ACC112 (cell line): ENCODE data around the gene ERGIC1.
"Not testable (repeated sequence)": the region's sequence is repeated elsewhere in the genome, so short reads cannot be mapped to it uniquely, and the experiment has no call there.

Experiments used
- H2AFZ ChIP-seq: fragments of 200-600 bp; sonication (generic); one replicate; pipeline ENCODE4 v1.6.0; 2017; ENCODE audit warnings: antibody characterized with exemption, low read length; ENCODE audit not compliant: unreplicated experiment
- H3K27ac ChIP-seq: fragments of 200-600 bp; sonication (generic); 2 replicates; pipeline ENCODE4 v1.5.1; 2014; ENCODE audit warnings: low read depth, mild to moderate bottlenecking, antibody characterized with exemption, low read length, moderate library complexity
- H3K27me3 ChIP-seq: fragments of 200-600 bp; sonication (generic); 2 replicates; pipeline ENCODE4 v1.6.1; 2014; ENCODE audit warnings: mild to moderate bottlenecking, antibody characterized with exemption, low read length, moderate library complexity, mixed read lengths; ENCODE audit not compliant: insufficient read depth
- H3K36me3 ChIP-seq: fragments of 200-600 bp; sonication (generic); 2 replicates; pipeline ENCODE4 v1.6.1; 2016; ENCODE audit warnings: mild to moderate bottlenecking, antibody characterized with exemption, low read length, moderate library complexity, mixed read lengths; ENCODE audit not compliant: insufficient read depth
- H3K4me1 ChIP-seq: fragments of 200-600 bp; sonication (generic); one replicate; pipeline ENCODE4 v1.6.1; 2016; ENCODE audit warnings: low read length, mixed read lengths; ENCODE audit not compliant: insufficient read depth, unreplicated experiment, control insufficient read depth
- H3K4me3 ChIP-seq: fragments of 200-600 bp; sonication (generic); 2 replicates; pipeline ENCODE4 v1.5.1; 2014; ENCODE audit warnings: mild to moderate bottlenecking, low read depth, low read length
- H3K79me2 ChIP-seq: fragments of 200-600 bp; sonication (generic); one replicate; pipeline ENCODE4 v1.6.0; 2016; ENCODE audit warnings: low read length; ENCODE audit not compliant: control insufficient read depth, unreplicated experiment, insufficient read depth

Gene ERGIC1

DNA sequence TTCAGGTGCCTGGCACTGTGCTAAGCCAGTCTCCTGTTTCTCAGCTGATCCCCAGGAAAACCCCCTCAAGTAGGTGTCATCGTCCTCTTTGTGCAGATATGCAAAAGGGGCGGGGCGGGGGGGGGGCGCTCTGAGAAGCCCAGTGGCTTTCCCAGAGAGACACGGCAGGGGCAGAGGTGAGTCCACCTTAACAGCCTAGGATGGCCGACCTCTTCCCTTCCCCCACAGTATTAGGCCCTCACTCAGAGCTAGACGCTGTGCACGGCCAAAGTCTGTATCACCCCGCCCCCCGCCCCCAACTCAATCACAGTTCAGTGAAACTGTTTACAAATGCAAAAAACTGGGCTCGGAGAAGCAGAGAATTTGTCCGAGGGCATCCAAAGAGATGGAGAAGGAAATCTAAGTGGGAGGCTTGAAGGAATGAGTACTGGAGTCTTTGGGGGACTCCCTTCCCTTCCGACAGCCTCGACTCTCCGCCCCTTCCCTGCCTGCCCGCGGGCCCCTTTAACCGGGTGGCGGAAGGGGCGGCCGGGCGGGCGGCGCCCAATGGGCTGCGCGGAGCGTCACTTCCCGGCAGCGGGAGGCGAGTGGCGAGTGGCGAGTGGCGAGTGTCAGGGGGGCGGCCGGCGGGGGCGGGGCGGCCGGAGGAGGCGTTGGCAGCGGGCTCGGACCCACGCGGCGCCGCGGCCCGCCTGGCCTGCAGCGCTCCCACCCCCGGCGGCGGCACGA, at the start of gene ERGIC1:
Gene ERGIC1 (plus strand): TSS at position 566 of the 729 bp plus-strand sequence. CDS start 163 bp downstream, at position 729.
- H3K27ac ChIP-seq: peak within 1 kb of the TSS; percentile 98
- H3K4me1 ChIP-seq: peaks cover 48% of the 10 kb centered on the region
- H3K27me3 ChIP-seq: no peaks in the 10 kb centered on the region
- H3K4me3 ChIP-seq: peak within 1 kb of the TSS; percentile 99
- peaks cover 10% of the 10 kb centered on the region; the same call in 1 of the 2 replicates for H3K36me3 ChIP-seq
- peaks cover 47% of the 10 kb centered on the region for H3K79me2 ChIP-seq
- H2AFZ ChIP-seq: no peak within 1 kb of the TSS

- Histone ChIP-seq H3K4me3 (no peak overlapping the region), H3K4me1 (peaks cover 40% of the 10 kb centered on the region), H2AFZ (no peak overlapping the region), H3K27ac (no peak overlapping the region), H3K79me2 (no peaks in the 10 kb centered on the region), H3K27me3 (no peaks in the 10 kb centered on the region), H3K36me3 (no peaks in the 10 kb centered on the region)
Observed at GRCh38 chr5:172785429-172786088, 48.5 kb upstream of the ERGIC1 start.

DNA sequence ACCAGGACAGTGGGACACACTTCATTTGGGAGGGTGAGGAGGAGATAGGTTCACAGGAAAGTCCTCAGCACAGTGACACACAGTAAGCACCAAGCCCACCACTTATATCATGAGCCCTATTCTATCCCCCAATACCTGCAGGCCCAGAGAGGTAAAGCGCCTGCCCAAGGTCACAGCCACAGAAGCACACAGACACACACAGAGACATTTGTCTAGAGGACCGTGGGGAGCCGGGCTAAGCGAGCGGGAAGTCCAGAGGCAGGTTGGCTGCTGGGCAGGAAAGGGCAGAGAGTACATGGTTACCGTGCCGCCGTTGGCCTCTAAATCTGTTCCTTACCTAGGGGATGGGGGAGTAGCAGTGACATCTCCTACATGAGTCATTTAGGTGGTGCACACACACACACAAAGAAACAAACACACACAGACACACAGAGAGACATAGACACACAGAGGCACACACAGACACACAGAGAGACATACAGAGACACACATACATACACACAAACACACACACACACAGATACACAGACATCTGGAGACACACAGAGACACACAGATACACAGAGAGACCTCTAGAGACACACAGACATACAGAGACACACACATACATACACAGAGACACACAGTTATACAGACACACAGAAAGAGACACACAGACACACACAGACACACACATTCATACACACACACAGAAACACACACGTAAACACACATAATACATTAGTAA, 47.2 kb upstream of the ERGIC1 start:
- H2AFZ ChIP-seq: no peak overlapping the region
- no peaks in the 10 kb centered on the region for H3K36me3 ChIP-seq
- no peaks in the 10 kb centered on the region for H3K79me2 ChIP-seq
- H3K27ac ChIP-seq: no peak overlapping the region
- H3K27me3 ChIP-seq: no peaks in the 10 kb centered on the region
- peaks cover 53% of the 10 kb centered on the region for H3K4me1 ChIP-seq
- H3K4me3 ChIP-seq: no peak overlapping the region

- H2AFZ ChIP-seq, H3K4me3 ChIP-seq, H3K27me3 ChIP-seq, H3K79me2 ChIP-seq, H3K27ac ChIP-seq, H3K36me3 ChIP-seq: not testable (repeated sequence)
- H3K4me1 ChIP-seq: peaks cover 51% of the 10 kb centered on the region
Observed at GRCh38 chr5:172787538-172787937, 46.5 kb upstream of the ERGIC1 start.

- no peaks in the 10 kb centered on the region for H3K36me3 ChIP-seq
- peak overlapping the region; percentile 63 for H2AFZ ChIP-seq
- peak overlapping the region; percentile 0; the same call in 1 of the 2 replicates for H3K4me3 ChIP-seq
- H3K27ac ChIP-seq: peak overlapping the region; percentile 84
- H3K27me3 ChIP-seq: no peaks in the 10 kb centered on the region
- peaks cover 62% of the 10 kb centered on the region for H3K4me1 ChIP-seq
- H3K79me2 ChIP-seq: no peaks in the 10 kb centered on the region
Observed at GRCh38 chr5:172788771-172789686, 45.0 kb upstream of the ERGIC1 start.

- Histone ChIP-seq H3K27ac (peak overlapping the region; percentile 84), H3K4me3 (peak overlapping the region; percentile 20; the same call in 1 of the 2 replicates), H3K27me3 (no peaks in the 10 kb centered on the region), H3K79me2 (no peaks in the 10 kb centered on the region), H3K36me3 (no peaks in the 10 kb centered on the region), H3K4me1 (peaks cover 70% of the 10 kb centered on the region), H2AFZ (no peak overlapping the region)
Observed at GRCh38 chr5:172789687-172790495, 44.2 kb upstream of the ERGIC1 start.

- no peaks in the 10 kb centered on the region for H3K27me3 ChIP-seq
- H3K79me2 ChIP-seq: no peaks in the 10 kb centered on the region
- peaks cover 73% of the 10 kb centered on the region for H3K4me1 ChIP-seq
- H3K27ac ChIP-seq: peak overlapping the region; percentile 84
- H2AFZ ChIP-seq: no peak overlapping the region
- no peak overlapping the region for H3K4me3 ChIP-seq
- H3K36me3 ChIP-seq: no peaks in the 10 kb centered on the region
Observed at GRCh38 chr5:172790496-172790889, 43.6 kb upstream of the ERGIC1 start.

DNA sequence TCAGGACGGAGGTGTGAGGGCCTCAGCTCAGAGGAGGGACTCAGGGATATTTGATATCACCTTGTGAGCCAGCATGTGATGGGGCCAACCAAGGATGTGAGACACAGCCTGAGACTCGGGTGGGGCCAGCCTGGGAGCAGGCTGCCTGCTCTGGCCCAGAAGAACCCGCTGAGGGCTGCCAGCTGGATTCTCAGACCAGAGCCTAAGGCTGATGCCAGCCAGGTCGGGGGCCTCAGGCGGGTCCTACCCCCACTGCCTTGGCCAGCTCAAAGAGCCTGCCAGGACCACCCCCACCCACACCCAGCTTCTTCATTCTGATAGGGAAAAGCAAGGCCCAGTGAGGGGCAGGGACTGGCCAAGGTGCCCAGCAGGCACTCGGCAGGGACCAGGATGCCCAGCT, 42.8 kb upstream of the ERGIC1 start:
- no peaks in the 10 kb centered on the region for H3K36me3 ChIP-seq
- peaks cover 79% of the 10 kb centered on the region for H3K4me1 ChIP-seq
- H3K27ac ChIP-seq: peak overlapping the region; percentile 84
- no peaks in the 10 kb centered on the region for H3K27me3 ChIP-seq
- H2AFZ ChIP-seq: no peak overlapping the region
- no peak overlapping the region for H3K4me3 ChIP-seq
- peaks cover 4% of the 10 kb centered on the region for H3K79me2 ChIP-seq

- H3K27ac ChIP-seq: peak overlapping the region; percentile 84; the same call in 1 of the 2 replicates
- peaks cover 5% of the 10 kb centered on the region for H3K79me2 ChIP-seq
- H2AFZ ChIP-seq: no peak overlapping the region
- no peaks in the 10 kb centered on the region for H3K27me3 ChIP-seq
- no peaks in the 10 kb centered on the region for H3K36me3 ChIP-seq
- H3K4me1 ChIP-seq: peaks cover 85% of the 10 kb centered on the region
- H3K4me3 ChIP-seq: no peak overlapping the region
Observed at GRCh38 chr5:172791726-172792445, 42.2 kb upstream of the ERGIC1 start.
